Measurements from ENCODE around the gene LARGE1.

DNA sequence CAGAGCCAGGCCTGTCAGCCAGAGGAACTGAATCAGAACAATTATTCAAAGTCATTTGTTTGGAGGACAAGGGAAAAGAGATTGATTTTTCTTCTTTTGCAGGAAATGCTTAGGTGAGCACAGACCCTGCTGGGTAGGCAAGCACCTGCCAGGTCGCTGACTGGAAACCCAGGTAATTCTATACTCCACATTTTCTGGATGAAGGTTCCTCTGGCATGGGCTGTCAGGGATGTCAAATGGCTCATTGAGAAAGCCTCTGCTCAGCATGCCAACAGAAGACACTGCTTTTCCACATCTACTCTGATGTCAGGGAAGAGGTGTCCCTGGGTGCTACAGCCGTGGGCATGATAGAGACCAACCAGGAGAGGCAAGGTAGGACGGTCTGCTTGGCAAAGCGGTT, 695.4 kb downstream of the LARGE1 start:
- no peak for TF ChIP-seq KDM2A (CRISPR knock-in tag; IDR thresholded peaks at IDR 0.05; ENCODE audit: borderline replicate concordance, low read depth)
- TF ChIP-seq RXRA (CRISPR knock-in tag; IDR thresholded peaks at IDR 0.05), result no peak
